ENCODE measurements around the gene SLC6A16.

The SLC6A16 gene

DNA sequence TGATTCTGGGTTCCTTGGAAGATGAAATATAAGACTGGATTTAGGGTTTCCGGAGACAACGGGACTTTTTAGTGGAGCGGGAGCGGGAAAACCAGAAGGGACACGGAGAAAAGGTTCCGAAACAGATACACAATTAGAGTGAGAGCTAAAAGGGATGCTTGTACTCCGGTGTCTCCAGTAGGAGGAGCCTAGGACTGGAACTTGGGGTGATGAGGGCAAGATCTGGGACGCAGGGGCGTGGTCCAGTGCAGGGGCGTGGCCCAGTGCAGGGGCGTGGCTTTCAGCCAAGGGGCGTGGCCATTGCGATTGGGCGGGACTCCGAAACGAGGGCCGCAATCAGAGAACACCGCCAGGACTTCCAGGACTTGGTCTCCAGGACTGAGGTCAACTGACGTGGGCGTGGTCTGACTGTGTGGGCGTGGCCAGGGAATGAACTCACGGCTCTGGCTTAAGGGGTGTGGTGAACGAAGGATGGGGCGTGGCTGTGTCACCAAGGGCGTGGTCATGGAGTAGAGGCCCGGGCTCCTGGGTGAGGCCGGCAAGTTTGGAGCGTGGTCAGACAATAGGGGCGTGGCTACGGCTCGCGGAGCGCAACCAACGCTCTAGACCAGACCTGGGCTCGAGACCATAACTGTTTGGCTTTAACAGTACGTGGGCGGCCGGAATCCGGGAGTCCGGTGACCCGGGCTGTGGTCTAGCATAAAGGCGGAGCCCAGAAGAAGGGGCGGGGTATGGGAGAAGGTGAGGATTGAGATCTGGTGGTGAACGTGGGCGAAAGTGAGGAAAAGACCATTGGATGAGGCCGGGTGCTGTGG, 38.5 kb upstream of the SLC6A16 start, which contains the start of gene DKKL1:
DKKL1 (plus strand) TSS at position 610 of the 815 bp plus-strand sequence; CDS start at position 732, 122 bp downstream.
- TF ChIP-seq, protein P1, sequence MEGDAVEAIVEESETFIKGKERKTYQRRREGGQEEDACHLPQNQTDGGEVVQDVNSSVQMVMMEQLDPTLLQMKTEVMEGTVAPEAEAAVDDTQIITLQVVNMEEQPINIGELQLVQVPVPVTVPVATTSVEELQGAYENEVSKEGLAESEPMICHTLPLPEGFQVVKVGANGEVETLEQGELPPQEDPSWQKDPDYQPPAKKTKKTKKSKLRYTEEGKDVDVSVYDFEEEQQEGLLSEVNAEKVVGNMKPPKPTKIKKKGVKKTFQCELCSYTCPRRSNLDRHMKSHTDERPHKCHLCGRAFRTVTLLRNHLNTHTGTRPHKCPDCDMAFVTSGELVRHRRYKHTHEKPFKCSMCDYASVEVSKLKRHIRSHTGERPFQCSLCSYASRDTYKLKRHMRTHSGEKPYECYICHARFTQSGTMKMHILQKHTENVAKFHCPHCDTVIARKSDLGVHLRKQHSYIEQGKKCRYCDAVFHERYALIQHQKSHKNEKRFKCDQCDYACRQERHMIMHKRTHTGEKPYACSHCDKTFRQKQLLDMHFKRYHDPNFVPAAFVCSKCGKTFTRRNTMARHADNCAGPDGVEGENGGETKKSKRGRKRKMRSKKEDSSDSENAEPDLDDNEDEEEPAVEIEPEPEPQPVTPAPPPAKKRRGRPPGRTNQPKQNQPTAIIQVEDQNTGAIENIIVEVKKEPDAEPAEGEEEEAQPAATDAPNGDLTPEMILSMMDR (IDR thresholded peaks at IDR 0.05; ENCODE audit: extremely low read depth, insufficient read depth, missing control alignments) = no peak
- in situ Hi-C loops (cut with MboI; ENCODE audit: low pct_unique_long_range_greater_than_20kb, low sequenced_read_pairs, unreplicated experiment) = no loop called here
- peak; percentile 92 for DNase-seq (ENCODE audit: low spot score)

DNA sequence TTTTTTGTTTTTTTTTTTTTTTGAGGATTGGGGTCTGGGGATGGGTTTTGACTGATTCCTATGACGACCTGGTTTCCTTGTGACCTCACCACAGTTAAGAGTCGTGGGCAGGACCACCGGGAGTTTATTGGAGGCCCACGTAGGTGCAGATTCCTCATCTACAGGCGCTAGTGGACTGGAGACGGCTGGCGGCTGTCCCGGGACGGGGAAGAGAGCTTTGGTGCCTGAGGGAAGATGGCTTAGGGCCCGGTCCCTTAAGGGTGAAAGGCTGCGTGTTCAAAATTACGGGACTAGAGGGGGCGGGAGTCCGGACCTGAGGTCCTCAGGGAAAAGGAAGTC, 37.9 kb upstream of the SLC6A16 start:
- in situ Hi-C loops (cut with MboI; ENCODE audit: low pct_unique_long_range_greater_than_20kb, low sequenced_read_pairs, unreplicated experiment) = no loop called here
- DNase-seq (ENCODE audit: low spot score) = peak; percentile 48
- TF ChIP-seq, protein P1 (IDR thresholded peaks at IDR 0.05; ENCODE audit: extremely low read depth, insufficient read depth, missing control alignments) = no peak

DNA sequence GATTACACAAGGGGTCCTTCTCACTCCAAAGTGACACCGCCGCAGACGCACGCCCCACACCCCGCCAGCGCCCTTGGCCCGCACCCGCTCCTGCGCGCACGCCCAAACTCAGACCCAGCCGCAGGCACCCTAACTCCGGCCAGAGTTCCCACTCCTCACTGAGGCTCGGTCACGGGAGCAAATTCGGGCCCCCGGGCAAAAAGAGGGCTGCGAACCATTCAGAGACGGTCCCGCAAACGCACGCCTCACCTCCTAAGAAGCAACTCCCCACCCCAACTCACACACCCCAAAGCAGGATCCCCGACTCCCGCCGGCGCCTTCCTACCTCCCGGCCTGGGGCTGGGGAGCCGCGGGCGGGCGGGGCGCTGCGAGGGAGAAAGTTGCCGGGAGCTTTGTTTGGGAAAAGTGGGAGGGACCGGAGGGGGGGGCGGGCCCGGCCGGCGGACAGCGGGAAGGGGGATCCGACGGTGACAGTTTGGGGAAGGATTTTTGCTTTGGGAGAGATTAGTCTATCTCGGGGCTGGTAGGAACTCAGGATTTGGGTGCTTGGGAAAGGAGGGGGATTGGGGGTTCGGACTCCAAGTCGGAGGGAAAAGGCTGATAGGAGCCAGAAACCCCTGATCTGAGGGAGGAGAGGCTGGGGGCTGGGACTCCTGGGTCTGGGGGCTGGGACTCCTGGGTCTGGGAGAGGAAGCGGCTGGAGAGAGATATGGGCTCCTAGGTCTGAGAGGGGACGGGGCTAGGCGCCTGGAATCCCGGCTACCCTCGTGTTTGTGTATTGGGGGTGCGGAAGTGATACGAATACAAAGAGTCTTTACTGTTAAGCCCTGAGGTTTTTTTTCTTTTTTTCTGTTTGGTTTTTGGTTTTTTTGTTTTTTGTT, 37.3 kb upstream of the SLC6A16 start, which contains the start of gene TEAD2:
TEAD2 (minus strand) TSS at position 369 of the 881 bp plus-strand sequence. CDS start 2,341 bp downstream, outside the sequence.
- TF ChIP-seq, protein P1 (IDR thresholded peaks at IDR 0.05; ENCODE audit: extremely low read depth, insufficient read depth, missing control alignments) = no peak
- peak; percentile 56 for DNase-seq (ENCODE audit: low spot score)
- in situ Hi-C loops (cut with MboI; ENCODE audit: low pct_unique_long_range_greater_than_20kb, low sequenced_read_pairs, unreplicated experiment) = no loop called here

DNA sequence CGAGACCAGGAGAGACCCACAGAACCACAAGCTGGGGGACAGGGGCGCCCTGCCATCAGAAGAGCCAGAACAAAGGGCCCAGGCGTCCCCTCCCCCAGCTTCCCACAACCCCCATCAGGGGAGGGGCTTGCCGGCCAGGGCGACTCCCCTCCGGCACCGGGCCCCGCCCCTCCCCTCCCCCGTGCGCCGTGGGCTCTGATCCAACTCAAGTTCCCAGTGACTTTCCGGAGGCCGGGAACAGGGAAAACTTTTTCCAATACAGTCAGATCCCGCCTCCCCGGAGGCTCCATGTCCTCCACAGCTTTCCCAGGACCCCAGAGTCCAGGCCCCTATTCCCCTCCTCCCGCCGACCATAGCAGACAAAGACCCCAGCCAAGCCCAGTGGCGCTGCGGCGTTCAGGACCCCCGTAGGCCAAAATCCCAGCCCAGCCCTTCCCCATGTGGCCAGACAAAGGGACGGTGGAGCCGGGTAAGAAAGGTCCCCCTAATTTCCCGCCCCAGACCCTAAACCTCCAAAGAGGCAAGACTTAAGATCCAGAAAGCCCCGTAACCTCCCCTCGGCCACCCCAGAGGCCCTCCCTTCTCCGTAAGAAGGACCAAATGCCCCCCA, 36.6 kb upstream of the SLC6A16 start:
- in situ Hi-C loops (cut with MboI; ENCODE audit: low pct_unique_long_range_greater_than_20kb, low sequenced_read_pairs, unreplicated experiment) = no loop called here
- peak; percentile 45 for DNase-seq (ENCODE audit: low spot score)
- TF ChIP-seq, protein P1 (IDR thresholded peaks at IDR 0.05; ENCODE audit: extremely low read depth, insufficient read depth, missing control alignments) = no peak

- in situ Hi-C loops (cut with MboI; ENCODE audit: low pct_unique_long_range_greater_than_20kb, low sequenced_read_pairs, unreplicated experiment) = no loop called here
- TF ChIP-seq, protein P1 (IDR thresholded peaks at IDR 0.05; ENCODE audit: extremely low read depth, insufficient read depth, missing control alignments) = no peak
- peak; percentile 47 for DNase-seq (ENCODE audit: low spot score)
These were observed 35.1 kb upstream of the SLC6A16 start for GRCh38 chr19:49359851-49360820.
